ENCODE measurements around the gene TACR1. TPM values are rescaled to one million over a fixed set of nuclear protein-coding genes. Genes with fewer than 3 reads are reported as not detected.

TACR1 gene
- total and polyA plus RNA-seq, 2 of the 8 experiments (the other 6 are each of a cell fraction or from before 2014, with no cell fraction given): 0.09 to 0.37 TPM

- no peak for TF ChIP-seq CTCF (IDR thresholded peaks at IDR 0.05; ENCODE audit: control extremely low read depth in 1 of 3, insufficient read depth in 1 of 3, low read depth in 1 of 3, low read length in 3 of 3)
These were observed 193.3 kb downstream of the TACR1 start (continued) for GRCh38 chr2:75006041-75006440.

Data from H1 (cell line).